GM18861 (cell line): ENCODE data around the gene TMPO.
A peak's percentile ranks its signal among the peaks of the same experiment; 100 is the strongest.
"Not testable (repeated sequence)": the region's sequence is repeated elsewhere in the genome, so short reads cannot be mapped to it uniquely, and the experiment has no call there.

Experiments used
- ATAC-seq: cut with Tn5 transposase; IDR thresholded peaks from one replicate; pipeline ENCODE4 v1.9.1; 2021; ENCODE audit not compliant: unreplicated experiment

The TMPO gene, protein sequence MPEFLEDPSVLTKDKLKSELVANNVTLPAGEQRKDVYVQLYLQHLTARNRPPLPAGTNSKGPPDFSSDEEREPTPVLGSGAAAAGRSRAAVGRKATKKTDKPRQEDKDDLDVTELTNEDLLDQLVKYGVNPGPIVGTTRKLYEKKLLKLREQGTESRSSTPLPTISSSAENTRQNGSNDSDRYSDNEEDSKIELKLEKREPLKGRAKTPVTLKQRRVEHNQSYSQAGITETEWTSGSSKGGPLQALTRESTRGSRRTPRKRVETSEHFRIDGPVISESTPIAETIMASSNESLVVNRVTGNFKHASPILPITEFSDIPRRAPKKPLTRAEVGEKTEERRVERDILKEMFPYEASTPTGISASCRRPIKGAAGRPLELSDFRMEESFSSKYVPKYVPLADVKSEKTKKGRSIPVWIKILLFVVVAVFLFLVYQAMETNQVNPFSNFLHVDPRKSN

DNA sequence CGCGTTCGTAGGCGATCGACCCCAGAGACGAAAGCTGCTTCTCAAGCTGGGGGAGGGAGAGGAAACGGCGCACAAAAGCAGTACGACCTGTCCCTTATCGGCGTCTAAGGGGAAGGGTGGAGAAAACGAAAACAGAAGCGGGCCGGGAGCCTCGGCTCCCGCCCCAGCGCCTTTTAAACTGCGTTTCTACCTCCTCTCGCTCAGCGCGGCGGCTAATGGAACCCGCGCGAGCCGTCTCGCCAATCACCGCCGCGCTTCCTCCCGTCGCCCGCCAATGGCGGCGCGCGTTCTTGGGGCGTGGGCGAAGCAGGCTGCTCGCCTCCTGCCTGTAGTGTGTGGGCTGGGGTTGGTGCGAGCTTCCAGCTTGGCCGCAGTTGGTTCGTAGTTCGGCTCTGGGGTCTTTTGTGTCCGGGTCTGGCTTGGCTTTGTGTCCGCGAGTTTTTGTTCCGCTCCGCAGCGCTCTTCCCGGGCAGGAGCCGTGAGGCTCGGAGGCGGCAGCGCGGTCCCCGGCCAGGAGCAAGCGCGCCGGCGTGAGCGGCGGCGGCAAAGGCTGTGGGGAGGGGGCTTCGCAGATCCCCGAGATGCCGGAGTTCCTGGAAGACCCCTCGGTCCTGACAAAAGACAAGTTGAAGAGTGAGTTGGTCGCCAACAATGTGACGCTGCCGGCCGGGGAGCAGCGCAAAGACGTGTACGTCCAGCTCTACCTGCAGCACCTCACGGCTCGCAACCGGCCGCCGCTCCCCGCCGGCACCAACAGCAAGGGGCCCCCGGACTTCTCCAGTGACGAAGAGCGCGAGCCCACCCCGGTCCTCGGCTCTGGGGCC, at the start of gene TMPO:
Gene TMPO (plus strand): TSS at position 304 of the 824 bp plus-strand sequence. CDS start 278 bp downstream, at position 582.
- peak; percentile 86 for ATAC-seq

- ATAC-seq = no peak
These were observed 49.3 kb upstream of the TMPO start for GRCh38 chr12:98465950-98466602.

DNA sequence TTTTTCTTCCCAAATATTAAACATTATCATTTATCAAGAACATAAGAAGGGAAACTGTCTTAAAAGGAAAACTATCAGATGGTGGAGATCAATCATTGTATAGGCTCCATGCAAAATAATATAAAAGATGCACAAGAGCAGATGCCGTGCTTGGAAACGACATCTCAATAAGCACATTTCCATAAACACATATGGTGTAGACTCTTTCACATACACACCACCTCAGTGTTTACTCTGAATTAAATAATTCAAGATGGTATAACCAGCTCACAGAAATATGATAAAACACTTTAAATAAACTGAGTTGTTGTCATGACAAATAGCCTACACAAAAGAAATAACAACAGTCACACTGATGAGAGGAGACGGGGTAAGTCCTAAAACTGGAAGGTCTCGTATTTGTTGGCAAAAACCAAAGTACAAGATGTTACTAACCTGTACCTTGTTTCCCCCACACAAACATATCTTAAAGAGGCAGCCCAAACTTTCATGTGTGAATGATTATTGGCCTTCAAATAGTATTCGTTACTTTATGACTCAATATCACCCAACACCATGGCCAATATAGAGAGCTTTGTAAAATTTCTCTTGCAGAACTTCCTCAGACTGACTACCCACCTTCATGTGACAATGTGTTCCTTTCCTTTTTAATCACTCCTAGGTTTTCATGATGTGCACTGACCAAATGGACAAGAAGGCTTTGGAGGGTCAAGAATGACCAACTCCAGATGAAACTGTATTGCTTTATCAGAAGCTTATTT, 48.6 kb upstream of the TMPO start:
- no peak for ATAC-seq

- no peak for ATAC-seq
These were observed 46.3 kb upstream of the TMPO start for GRCh38 chr12:98469109-98469508.

- ATAC-seq = no peak
These were observed 44.8 kb upstream of the TMPO start for GRCh38 chr12:98470469-98471082.

GRCh38 chr12:98471085-98471484, 44.3 kb upstream of the TMPO start:
- no peak for ATAC-seq

DNA sequence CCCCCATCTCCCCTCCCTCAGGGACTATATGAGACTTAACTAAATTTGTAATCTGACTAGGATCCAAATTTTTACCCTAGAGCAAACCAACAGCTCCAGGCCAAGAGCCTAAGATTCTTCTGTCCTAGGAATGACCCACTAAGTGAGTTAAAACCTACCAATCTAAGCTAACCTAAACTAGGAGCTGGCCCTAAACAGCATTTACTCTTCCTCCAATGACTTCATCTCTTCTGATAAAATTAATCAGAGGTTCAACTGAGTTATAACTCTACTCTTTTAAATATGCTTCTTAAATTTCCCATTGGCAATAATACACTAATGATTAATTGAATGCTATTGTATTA, 39.9 kb upstream of the TMPO start:
- ATAC-seq = no peak

DNA sequence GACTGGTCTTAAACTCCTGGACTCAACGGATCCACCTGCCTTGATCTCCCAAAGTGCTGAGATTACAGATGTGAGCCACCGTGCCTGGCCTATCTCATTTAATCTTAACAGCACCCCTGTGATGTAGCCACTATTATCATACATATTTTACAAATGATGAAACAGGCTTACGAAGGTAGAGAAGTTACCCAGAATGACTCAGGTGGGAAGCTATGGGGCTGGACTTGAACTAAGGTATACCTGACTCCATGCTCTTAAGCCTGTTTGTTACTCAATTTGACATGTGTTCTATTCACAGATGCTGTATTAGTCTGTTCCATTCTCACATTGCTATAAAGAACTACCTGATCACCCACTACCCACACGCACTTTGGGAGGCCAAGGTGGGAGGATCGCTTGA, 36.8 kb upstream of the TMPO start:
- no peak for ATAC-seq

GRCh38 chr12:98483621-98484503, 31.5 kb upstream of the TMPO start:
- ATAC-seq = no peak

DNA sequence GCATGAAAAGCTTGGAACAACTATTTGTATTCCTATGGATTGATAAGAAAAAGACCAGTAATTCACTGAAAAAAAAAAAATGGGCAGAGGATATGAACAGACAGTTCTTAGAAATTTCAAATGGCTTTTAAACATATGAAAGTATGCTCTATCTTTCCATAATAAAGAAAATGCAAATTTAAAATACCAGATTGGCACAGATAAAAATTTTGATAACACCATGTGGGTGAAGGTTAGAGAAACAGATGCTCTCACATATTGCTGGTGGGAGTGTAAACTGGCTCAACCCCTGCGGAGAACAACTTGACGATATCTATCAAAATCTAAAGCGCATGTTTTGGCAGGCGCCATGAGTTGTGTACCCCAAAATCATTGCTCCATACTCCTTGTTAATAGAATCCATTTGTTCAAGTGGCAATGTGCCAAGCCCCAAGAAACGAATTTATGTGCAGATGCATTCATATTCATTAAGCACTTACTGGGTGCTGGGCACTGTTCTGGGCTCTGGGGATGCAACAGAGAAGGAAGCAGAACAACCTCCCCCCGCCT, 29.5 kb upstream of the TMPO start:
- ATAC-seq = no peak

GRCh38 chr12:98488416-98488815, 27.0 kb upstream of the TMPO start:
- ATAC-seq = not testable (repeated sequence)

DNA sequence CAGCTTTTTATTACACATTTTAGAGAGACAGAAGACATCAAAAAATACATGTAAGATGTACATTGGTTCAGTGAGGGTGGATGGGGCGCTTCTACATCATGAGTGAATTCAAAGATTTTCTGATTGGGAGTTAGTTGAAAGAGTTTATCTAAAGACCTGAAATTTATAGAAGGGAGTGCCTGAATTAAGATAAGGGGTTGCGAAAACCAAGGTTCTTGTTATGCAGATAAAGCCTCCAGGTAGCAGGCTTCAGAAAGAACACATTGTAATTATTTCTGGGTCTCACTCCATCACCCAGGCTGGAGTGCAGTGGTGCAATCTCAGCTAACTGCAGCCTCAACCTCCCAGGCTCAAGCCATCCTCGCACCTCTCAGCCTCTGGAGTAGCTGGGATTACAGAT, 26.2 kb upstream of the TMPO start:
- no peak for ATAC-seq

- ATAC-seq = peak; percentile 79
These were observed 24.6 kb upstream of the TMPO start for GRCh38 chr12:98490501-98491453.

DNA sequence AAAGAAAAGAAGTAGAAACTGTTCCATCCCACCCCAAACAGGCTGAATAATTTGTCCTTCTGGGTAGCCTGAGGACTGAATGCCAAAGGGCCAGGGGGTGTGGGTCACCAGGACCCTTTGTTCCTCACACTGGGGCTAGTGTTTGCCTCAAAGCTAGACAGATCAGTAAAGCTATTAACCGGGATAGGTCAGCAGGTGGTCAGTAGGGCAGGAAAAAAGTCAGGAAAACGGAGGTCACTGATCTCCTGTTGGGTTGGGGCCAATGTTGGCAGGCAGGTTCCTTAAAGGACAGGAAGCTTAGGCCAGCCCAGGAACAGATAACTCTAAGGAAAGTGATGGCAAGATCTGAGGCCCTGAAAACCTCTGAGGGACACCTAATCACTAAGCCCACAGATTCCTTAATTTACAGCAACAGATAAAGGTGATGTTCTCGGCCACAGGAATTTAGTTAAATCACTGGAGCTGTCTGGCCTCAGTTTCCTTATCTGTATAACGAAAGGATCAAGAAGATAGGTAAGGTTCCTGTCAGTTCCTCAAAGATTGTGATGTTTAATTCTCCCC, 22.7 kb upstream of the TMPO start:
- no peak for ATAC-seq

DNA sequence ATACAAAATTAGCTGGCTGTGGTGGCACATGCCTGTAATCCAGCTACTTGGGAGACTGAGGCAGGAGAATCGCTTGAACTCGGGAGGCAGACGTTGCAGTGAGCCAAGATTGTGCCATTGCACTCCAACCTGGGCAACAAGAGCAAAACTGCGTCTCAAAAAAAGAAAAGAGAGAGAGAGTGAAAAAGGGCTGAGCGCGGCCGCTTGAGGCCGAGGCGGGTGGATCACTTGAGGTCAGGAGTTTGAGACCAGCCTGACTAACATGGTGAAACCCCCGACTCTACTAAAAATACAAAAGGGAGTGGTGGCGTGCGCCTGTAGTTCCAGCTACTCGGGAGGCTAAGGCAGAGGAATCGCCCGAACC, 14.1 kb upstream of the TMPO start:
- ATAC-seq = not testable (repeated sequence)

GRCh38 chr12:98503342-98503591, 12.1 kb upstream of the TMPO start:
- ATAC-seq = peak; percentile 55

GRCh38 chr12:98503592-98504367, 11.6 kb upstream of the TMPO start:
- peak; percentile 48 for ATAC-seq

DNA sequence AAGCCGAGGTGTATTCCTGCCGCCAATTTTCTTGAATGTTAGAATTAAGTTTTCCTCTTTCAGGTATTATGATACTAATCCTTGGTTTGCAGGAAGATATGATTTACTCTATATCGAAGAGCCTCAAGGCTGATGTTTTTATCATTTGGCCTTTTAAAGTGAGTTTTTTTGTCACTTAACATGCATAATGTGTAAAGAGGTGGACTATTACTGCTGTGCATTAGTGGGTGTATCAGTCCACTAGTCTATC, 11.1 kb upstream of the TMPO start:
- peak; percentile 8 for ATAC-seq
